HCT116 (cell line): ENCODE measurements around the gene NEK7. TPM values are rescaled to one million over a fixed set of nuclear protein-coding genes. Genes with fewer than 3 reads are reported as not detected.

Experiments used
- ATAC-seq: fragments of 200-7000 bp; cut with Tn5 transposase; 2 replicates; pipeline ENCODE4 v1.9.1; 2020; ENCODE audit warnings: mild to moderate bottlenecking, moderate library complexity
- BruUV-seq: library from RNA; stranded (reverse); fragments of 400-500 nt; replicated peaks from 2 replicates; lab custom pipeline; 2021; lab: Mats Ljungman, UMichigan
- CTCF ChIA-PET: fragments of 300-600 bp; sonication (Branson Sonifier 250); formaldehyde crosslinking; loops from one replicate; lab custom pipeline; 2021; ENCODE audit warnings: antibody characterized with exemption; lab: Charles Lee
- POLR2A ChIA-PET: fragments of 300-600, 350-600 bp; sonication (Branson Sonifier 250); formaldehyde crosslinking; loops from one replicate; lab custom pipeline; 2021; ENCODE audit warnings: antibody characterized with exemption; lab: Charles Lee
- RAD21 ChIA-PET, 2 experiments: fragments of 300-600 bp; sonication (Branson Sonifier 250); formaldehyde crosslinking; loops; one replicate each; lab custom pipeline; 2023; ENCODE audit warnings: low total read pairs in 2 of 2; ENCODE audit not compliant: uncharacterized antibody in 2 of 2, unreplicated experiment in 2 of 2, low non-redundant PET in 1 of 2; lab: Charles Lee
- DNase-seq: peaks from one replicate; pipeline ENCODE4 v3.0.0-alpha.2; 2010; ENCODE audit warnings: low read depth, low spot score
- H2AFZ ChIP-seq: fragments of 200-600 bp; shearing (Covaris generic), sonication (generic); 2 replicates; pipeline ENCODE4 v1.6.1; 2017; ENCODE audit warnings: low read depth, mixed run types, mixed read lengths, antibody characterized with exemption, low read length; ENCODE audit not compliant: poor library complexity, severe bottlenecking
- H3K27ac ChIP-seq: 2 replicates; pipeline ENCODE4 v1.5.1; 2012; ENCODE audit warnings: low read depth, low read length
- H3K27me3 ChIP-seq: fragments of 200-600 bp; sonication (generic); 2 replicates; pipeline ENCODE4 v1.6.1; 2016; ENCODE audit warnings: mixed run types, low read length, mixed read lengths; ENCODE audit not compliant: insufficient read depth
- H3K36me3 ChIP-seq, 2 experiments: fragments of 200-500 bp in 1 of 2; fragments of 200-600 bp in 1 of 2; sonication (Bioruptor generic) in 1 of 2; sonication (generic) in 1 of 2; 2 replicates each; pipeline versions ENCODE4 v1.5.1 to v1.6.1; 2014 to 2016; ENCODE audit warnings: low read length in 2 of 2, inconsistent platforms in 1 of 2, mixed read lengths in 1 of 2, mixed run types in 1 of 2; ENCODE audit not compliant: insufficient read depth in 2 of 2, control insufficient read depth in 1 of 2
- H3K4me1 ChIP-seq, 2 experiments: fragments of 200-600 bp in 1 of 2; sonication (generic) in 1 of 2; 2 replicates each; pipeline versions ENCODE4 v1.5.1 to v1.6.1; 2012 to 2017; ENCODE audit warnings: low read length in 2 of 2, inconsistent platforms in 1 of 2, mild to moderate bottlenecking in 1 of 2, mixed read lengths in 1 of 2, mixed run types in 1 of 2, moderate library complexity in 1 of 2; ENCODE audit not compliant: insufficient read depth in 2 of 2, control insufficient read depth in 1 of 2
- H3K4me2 ChIP-seq: fragments of 200-600 bp; sonication (generic); 2 replicates; pipeline ENCODE4 v1.6.1; 2017; ENCODE audit warnings: mixed run types, low read length, mixed read lengths
- H3K4me3 ChIP-seq, 2 experiments: fragments of 200-600 bp in 1 of 2; sonication (generic) in 1 of 2; replicated peaks in 1 of 2; 2 replicates each; pipeline ENCODE4 v1.5.1; 2011 to 2016; ENCODE audit warnings: low read length in 2 of 2, control low read depth in 1 of 2, low read depth in 1 of 2, mild to moderate bottlenecking in 1 of 2, mixed read lengths in 1 of 2, mixed run types in 1 of 2
- H3K79me2 ChIP-seq: fragments of 200-600 bp; sonication (generic); 2 replicates; pipeline ENCODE4 v1.6.1; 2017; ENCODE audit warnings: mild to moderate bottlenecking, mixed run types, low read length, moderate library complexity, mixed read lengths; ENCODE audit not compliant: insufficient read depth
- H3K9ac ChIP-seq: fragments of 200-600 bp; sonication (generic); 2 replicates; pipeline ENCODE4 v1.6.1; 2016; ENCODE audit warnings: low read length, mixed read lengths
- H3K9me2 ChIP-seq: fragments of 200-600 bp; sonication (generic), shearing (Covaris generic); 2 replicates; pipeline ENCODE4 v1.6.1; 2017; ENCODE audit warnings: mixed run types, mild to moderate bottlenecking, moderate library complexity; ENCODE audit not compliant: insufficient read depth
- H3K9me3 ChIP-seq, 2 experiments: fragments of 200-500 bp in 1 of 2; fragments of 200-600 bp in 1 of 2; sonication (Bioruptor generic) in 1 of 2; sonication (generic) in 1 of 2; 2 replicates each; pipeline ENCODE4 v1.6.1; 2014 to 2017; ENCODE audit warnings: low read length in 2 of 2, mixed read lengths in 2 of 2, inconsistent platforms in 1 of 2, low read depth in 1 of 2, mild to moderate bottlenecking in 1 of 2, mixed run types in 1 of 2, moderate library complexity in 1 of 2; ENCODE audit not compliant: control insufficient read depth in 1 of 2, insufficient read depth in 1 of 2
- H4K20me1 ChIP-seq: fragments of 200-600 bp; sonication (generic), shearing (Covaris generic); 2 replicates; pipeline ENCODE4 v1.6.1; 2017; ENCODE audit warnings: mixed run types, mild to moderate bottlenecking, moderate library complexity; ENCODE audit not compliant: insufficient read depth
- CTCF ChIP-seq, 3 experiments: fragments of 200-600 bp in 1 of 3; sonication (generic) in 1 of 3; IDR thresholded peaks in 2 of 3; conservative IDR thresholded peaks in 1 of 3; 2 replicates each; pipeline ENCODE4 v1.5.1; 2012 to 2017; ENCODE audit warnings: low read depth in 2 of 3, low read length in 2 of 3, antibody characterized with exemption in 1 of 3, borderline replicate concordance in 1 of 3, control low read depth in 1 of 3, mild to moderate bottlenecking in 1 of 3, mixed read lengths in 1 of 3, mixed run types in 1 of 3, moderate library complexity in 1 of 3; ENCODE audit not compliant: insufficient read depth in 1 of 3
- EZH2 ChIP-seq: fragments of 200-600 bp; sonication (generic); IDR thresholded peaks from 2 replicates; pipeline ENCODE4 v1.6.1; 2017; ENCODE audit warnings: antibody characterized with exemption, mixed run types
- JUND ChIP-seq: IDR thresholded peaks from 2 replicates; pipeline ENCODE4 v1.6.1; 2012
- MAX ChIP-seq: IDR thresholded peaks from 2 replicates; pipeline ENCODE4 v1.6.1; 2012
- POLR2A ChIP-seq: IDR thresholded peaks from 2 replicates; pipeline ENCODE4 v1.7.0; 2011; ENCODE audit warnings: borderline replicate concordance; ENCODE audit not compliant: insufficient read depth, insufficient read length; ENCODE audit errors: extremely low read depth
- POLR2AphosphoS5 ChIP-seq: IDR thresholded peaks from 2 replicates; pipeline ENCODE4 v1.6.1; 2011; ENCODE audit warnings: mild to moderate bottlenecking, low read depth, low read length, moderate library complexity
- RAD21 ChIP-seq: IDR thresholded peaks from 2 replicates; pipeline ENCODE4 v1.6.1; 2012; ENCODE audit warnings: low read depth, mild to moderate bottlenecking
- SIN3A ChIP-seq: IDR thresholded peaks from 2 replicates; pipeline ENCODE4 v1.6.1; 2012; ENCODE audit warnings: low read depth
- TCF7L2 ChIP-seq: IDR thresholded peaks from 2 replicates; pipeline ENCODE4 v1.7.0; 2011; ENCODE audit warnings: borderline replicate concordance, inconsistent platforms; ENCODE audit not compliant: insufficient read depth, insufficient read length; ENCODE audit errors: extremely low read depth
- YY1 ChIP-seq: IDR thresholded peaks from 2 replicates; pipeline ENCODE4 v1.6.1; 2011; ENCODE audit warnings: low read length, low read depth, moderate library complexity, mild to moderate bottlenecking; ENCODE audit not compliant: insufficient replicate concordance; ENCODE audit errors: extremely low read depth
- intact Hi-C: fragments of 100-400 bp; cut with micrococcal nuclease; formaldehyde crosslinking; loops from 2 replicates; pipeline ENCODE4 v1.10.0; 2022
- total RNA-seq: library from RNA; stranded (reverse); gene quantifications from one replicate; pipeline ENCODE4 v1.2.1, GENCODE V29; 2021; ENCODE audit not compliant: unreplicated experiment
- TF ChIP-seq, protein P1 (sequence below): IDR thresholded peaks from 2 replicates; pipeline ENCODE4 v1.6.1; 2011; ENCODE audit warnings: mild to moderate bottlenecking, low read length, moderate library complexity; ENCODE audit not compliant: insufficient replicate concordance; ENCODE audit errors: extremely low read depth

The NEK7 gene
- total RNA-seq, 1 experiment from 2014 or later: 33.0 TPM

DNA sequence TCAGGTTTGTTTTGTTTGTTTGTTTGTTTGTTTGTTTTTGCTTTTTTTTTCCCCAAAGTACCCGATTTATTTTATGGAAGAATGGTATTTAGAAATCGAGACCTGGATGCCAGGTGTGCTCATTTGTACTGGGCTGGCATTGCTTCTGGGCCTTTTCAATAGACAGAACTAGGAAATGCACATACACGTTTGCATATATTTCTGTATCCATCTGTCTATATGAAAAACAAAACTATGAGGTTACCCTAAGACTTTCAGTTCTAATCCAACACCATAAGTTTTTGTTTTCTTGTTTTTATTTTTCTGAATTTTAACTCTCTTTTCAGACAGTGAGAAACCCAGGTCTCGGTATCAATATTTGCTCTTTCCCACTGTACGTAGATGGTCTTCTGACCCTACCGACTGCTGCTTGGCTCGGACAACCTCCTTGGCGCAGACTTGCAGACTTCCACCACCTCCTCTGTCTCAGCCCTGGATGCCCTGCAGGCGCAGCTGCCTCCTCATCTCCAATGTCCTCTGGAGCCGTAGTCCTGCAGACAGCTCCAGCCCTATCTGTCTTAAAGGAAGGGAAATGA lies 171.7 kb downstream of the NEK7 start:
- Histone ChIP-seq H3K4me1 (no peaks in the 10 kb centered on the region), H3K9me3 (no peaks in the 10 kb centered on the region), H3K4me3 (no peak overlapping the region), H3K27me3 (no peaks in the 10 kb centered on the region), H3K9ac (no peak overlapping the region), H2AFZ (no peak overlapping the region), H3K79me2 (no peaks in the 10 kb centered on the region)
- no TSS peak for BruUV-seq
- DNase-seq: no peak
- POLR2A ChIA-PET: no interaction called here
- TF ChIP-seq, protein P1, sequence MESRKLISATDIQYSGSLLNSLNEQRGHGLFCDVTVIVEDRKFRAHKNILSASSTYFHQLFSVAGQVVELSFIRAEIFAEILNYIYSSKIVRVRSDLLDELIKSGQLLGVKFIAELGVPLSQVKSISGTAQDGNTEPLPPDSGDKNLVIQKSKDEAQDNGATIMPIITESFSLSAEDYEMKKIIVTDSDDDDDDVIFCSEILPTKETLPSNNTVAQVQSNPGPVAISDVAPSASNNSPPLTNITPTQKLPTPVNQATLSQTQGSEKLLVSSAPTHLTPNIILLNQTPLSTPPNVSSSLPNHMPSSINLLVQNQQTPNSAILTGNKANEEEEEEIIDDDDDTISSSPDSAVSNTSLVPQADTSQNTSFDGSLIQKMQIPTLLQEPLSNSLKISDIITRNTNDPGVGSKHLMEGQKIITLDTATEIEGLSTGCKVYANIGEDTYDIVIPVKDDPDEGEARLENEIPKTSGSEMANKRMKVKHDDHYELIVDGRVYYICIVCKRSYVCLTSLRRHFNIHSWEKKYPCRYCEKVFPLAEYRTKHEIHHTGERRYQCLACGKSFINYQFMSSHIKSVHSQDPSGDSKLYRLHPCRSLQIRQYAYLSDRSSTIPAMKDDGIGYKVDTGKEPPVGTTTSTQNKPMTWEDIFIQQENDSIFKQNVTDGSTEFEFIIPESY: no peak
- TF ChIP-seq MAX (no peak), CTCF (IDR thresholded peaks at IDR 0.05 in 2 of 3, conservative IDR thresholded peaks at IDR 0.05 in 1 of 3; ENCODE audit: borderline replicate concordance in 1 of 3, insufficient read depth in 1 of 3, low read depth in 2 of 3, low read length in 2 of 3) (no peak), EZH2 (no peak), TCF7L2 (no peak), RAD21 (no peak), POLR2AphosphoS5 (no peak), JUND (no peak), POLR2A (no peak), SIN3A (no peak), YY1 (no peak)
- TF ChIP-seq, all 23 proteins: peak for 0
- ChIA-PET RAD21 (no interaction called here), CTCF (no interaction called here)
- H3K9me2 ChIP-seq: no peaks in the 10 kb centered on the region
- ATAC-seq: no peak
- H3K36me3 ChIP-seq: no peaks in the 10 kb centered on the region
- H4K20me1 ChIP-seq: no peaks in the 10 kb centered on the region
- no peak overlapping the region for H3K4me2 ChIP-seq
- H3K27ac ChIP-seq: no peak overlapping the region
- intact Hi-C loops: no loop called here
